OCI-LY7 (cell line): ENCODE results near the gene ATP1B2.

ENCODE experiments used
- CTCF ChIP-seq: fragments of 200-600 bp; sonication (generic); conservative IDR thresholded peaks from 2 replicates; pipeline ENCODE4 v1.5.1; 2014; ENCODE audit warnings: mild to moderate bottlenecking, antibody characterized with exemption, low read length, moderate library complexity, mixed read lengths
- EZH2phosphoT487 ChIP-seq: fragments of 200-600 bp; sonication (generic); IDR thresholded peaks from 2 replicates; pipeline ENCODE4 v1.6.1; 2018; ENCODE audit warnings: low read depth, borderline replicate concordance, mild to moderate bottlenecking, mixed run types, antibody characterized with exemption, low read length, moderate library complexity, mixed read lengths

GRCh38 chr17:7655541-7655840 lies 4.8 kb downstream of the ATP1B2 start:
- TF ChIP-seq CTCF, result no peak
- no peak for TF ChIP-seq EZH2phosphoT487
